GM12878 (cell line): ENCODE results near the gene MAPKBP1. TPM values are rescaled to one million over a fixed set of nuclear protein-coding genes. Genes with fewer than 3 reads are reported as not detected.

Experiments
- KDM1A ChIP-seq: fragments of 200-600 bp; sonication (generic); IDR thresholded peaks from 2 replicates; pipeline ENCODE4 v1.6.1; 2016; ENCODE audit warnings: borderline replicate concordance
- RCOR1 ChIP-seq: conservative IDR thresholded peaks from 2 replicates; pipeline ENCODE4 v1.6.1; 2012; ENCODE audit warnings: low read depth, low read length, improper control_type of control experiment
- SKIL ChIP-seq: fragments of 450-650 bp; IDR thresholded peaks from 2 replicates; pipeline ENCODE4 v1.6.1; 2017; ENCODE audit warnings: mild to moderate bottlenecking, low read depth, inconsistent platforms; ENCODE audit not compliant: poor library complexity, severe bottlenecking
- USF1 ChIP-seq: IDR thresholded peaks from 2 replicates; pipeline ENCODE4 v1.6.1; 2011; ENCODE audit warnings: borderline replicate concordance, low read depth, mild to moderate bottlenecking, moderate library complexity, mixed read lengths, low read length; ENCODE audit not compliant: insufficient read depth; ENCODE audit errors: extremely low read length
- ZBTB11 ChIP-seq: fragments of 450-650 bp; formaldehyde crosslinking; IDR thresholded peaks from 2 replicates; pipeline ENCODE4 v1.5.0; 2022; ENCODE audit warnings: mild to moderate bottlenecking, missing genetic modification characterization
- polyA plus RNA-seq, 11 experiments: library from polyadenylated mRNA; depleted of rRNA in 4 of 11; unstranded in 6 of 11; stranded (reverse) in 5 of 11; fragments of >200 nt; fragmentation: Nextera tagmentation in 4 of 11; fragmentation: Illumina TruSeq in 1 of 11; extraction: Ambion mirVana in 4 of 11; extraction: Trizol in 1 of 11; gene quantifications; 1 replicate in 1 of 11; 2 replicates in 10 of 11; pipeline versions ENCODE4 v1.2.1 to v1.2.3, GENCODE V29; 2011 to 2016; ENCODE audit warnings: inconsistent platforms in 2 of 11, missing spikeins in 2 of 11, low read depth in 1 of 11
- total RNA-seq, 4 experiments: library from RNA; depleted of rRNA in 3 of 4; stranded (reverse); fragments of >200 nt in 3 of 4; fragmentation: Illumina TruSeq in 1 of 4; extraction: Trizol in 1 of 4; gene quantifications; 2 replicates each; pipeline versions ENCODE4 v1.2.1 to v1.2.3, GENCODE V29; 2013 to 2021

Gene MAPKBP1
- total and polyA plus RNA-seq, 10 of the 15 experiments (the other 5 are each of a cell fraction or from before 2014, with no cell fraction given), result 0.44 to 19.0 (median 7.3) TPM

GRCh38 chr15:41876007-41876406, 101.7 kb downstream of the MAPKBP1 start (continued):
- no peak for TF ChIP-seq ZBTB11 (CRISPR knock-in tag)
- TF ChIP-seq KDM1A, result no peak
- no peak for TF ChIP-seq USF1
- TF ChIP-seq RCOR1, result no peak
- no peak for TF ChIP-seq SKIL
